Right lung (tissue), 5 donors: ENCODE measurements around the gene MSI1. TPM values are rescaled to one million over a fixed set of nuclear protein-coding genes. Genes with fewer than 3 reads are reported as not detected.
A peak's percentile ranks its signal among the peaks of the same experiment; 100 is the strongest.

Experiments used
- DNase-seq, 2 donors: peaks; one replicate each; pipeline ENCODE4 v3.0.0-alpha.2; 2013
- polyA plus RNA-seq, 5 donors: library from polyadenylated mRNA; unstranded; fragments of 120-200 nt; gene quantifications; one replicate each; pipeline versions ENCODE4 v1.2.1 to v1.2.3, GENCODE V29; 2013; ENCODE audit warnings: inconsistent platforms in 1 of 5, low replicate concordance in 1 of 5; ENCODE audit not compliant: insufficient read length in 5 of 5, insufficient read depth in 1 of 5

The MSI1 gene
- polyA plus RNA-seq, 5 donors = 11.2 to 18.8 (median 16.4) TPM

DNA sequence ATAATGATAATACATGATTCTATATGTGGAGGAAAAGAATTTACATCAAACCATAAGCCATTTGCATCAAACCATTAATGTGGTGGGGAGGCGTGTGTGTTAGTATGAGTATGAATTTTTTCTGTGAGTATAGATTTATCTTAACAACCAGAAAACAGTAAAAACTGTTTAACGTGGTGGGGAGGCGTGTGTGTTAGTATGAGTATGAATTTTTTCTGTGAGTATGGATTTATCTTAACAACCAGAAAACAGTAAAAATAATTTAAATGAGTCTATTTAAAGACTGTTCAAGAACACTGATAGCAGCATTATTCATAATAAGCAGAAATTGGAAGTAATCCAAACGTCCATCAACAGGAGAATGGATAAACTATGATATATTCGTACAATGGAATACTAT is 9.1 kb upstream of the MSI1 start:
- no peak for DNase-seq

DNA sequence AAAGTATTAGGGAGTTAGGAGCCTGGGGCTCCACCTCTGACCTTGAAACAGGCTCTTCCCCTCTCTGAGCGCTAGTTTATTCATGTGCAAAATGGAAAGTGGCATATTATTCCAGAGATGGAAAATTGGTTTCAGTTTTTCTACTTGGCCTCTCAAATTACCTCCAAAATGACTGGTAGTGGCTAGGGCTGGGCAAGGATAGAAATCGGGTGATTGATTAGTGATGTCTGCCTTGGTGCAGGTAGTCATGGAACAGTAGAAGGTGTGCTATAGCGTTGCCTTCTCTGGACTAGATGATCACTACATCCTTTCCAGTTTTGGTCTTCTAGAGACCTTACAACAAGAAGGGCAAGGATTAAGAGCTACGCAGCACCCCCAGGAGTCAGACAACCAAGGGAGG is 8.6 kb upstream of the MSI1 start:
- no peak for DNase-seq

GRCh38 chr12:120376934-120377572 is 8.1 kb upstream of the MSI1 start:
- no peak for DNase-seq

GRCh38 chr12:120376416-120376815 is 7.5 kb upstream of the MSI1 start:
- DNase-seq = no peak

- DNase-seq = no peak
Observed at GRCh38 chr12:120376009-120376408, 7.0 kb upstream of the MSI1 start.

DNA sequence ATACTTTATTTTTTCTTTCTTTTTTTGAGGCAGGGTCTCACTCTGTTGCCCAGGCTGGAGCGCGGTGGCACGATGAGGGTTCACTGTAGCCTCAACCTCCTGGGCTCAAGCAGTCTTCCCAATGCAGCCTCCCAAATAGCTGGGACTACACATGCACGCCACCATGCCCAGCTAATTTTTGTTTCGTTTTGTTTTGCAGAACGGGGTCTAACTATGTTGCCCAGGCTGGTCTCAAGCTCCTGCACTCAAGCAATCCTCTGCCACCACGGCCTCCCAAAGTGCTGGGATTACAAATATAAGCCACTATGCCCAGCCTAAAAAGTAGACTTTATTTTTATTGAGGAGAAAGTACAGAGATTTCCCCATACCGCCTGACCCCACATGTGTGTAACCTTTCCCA is 4.7 kb upstream of the MSI1 start:
- DNase-seq = no peak

DNA sequence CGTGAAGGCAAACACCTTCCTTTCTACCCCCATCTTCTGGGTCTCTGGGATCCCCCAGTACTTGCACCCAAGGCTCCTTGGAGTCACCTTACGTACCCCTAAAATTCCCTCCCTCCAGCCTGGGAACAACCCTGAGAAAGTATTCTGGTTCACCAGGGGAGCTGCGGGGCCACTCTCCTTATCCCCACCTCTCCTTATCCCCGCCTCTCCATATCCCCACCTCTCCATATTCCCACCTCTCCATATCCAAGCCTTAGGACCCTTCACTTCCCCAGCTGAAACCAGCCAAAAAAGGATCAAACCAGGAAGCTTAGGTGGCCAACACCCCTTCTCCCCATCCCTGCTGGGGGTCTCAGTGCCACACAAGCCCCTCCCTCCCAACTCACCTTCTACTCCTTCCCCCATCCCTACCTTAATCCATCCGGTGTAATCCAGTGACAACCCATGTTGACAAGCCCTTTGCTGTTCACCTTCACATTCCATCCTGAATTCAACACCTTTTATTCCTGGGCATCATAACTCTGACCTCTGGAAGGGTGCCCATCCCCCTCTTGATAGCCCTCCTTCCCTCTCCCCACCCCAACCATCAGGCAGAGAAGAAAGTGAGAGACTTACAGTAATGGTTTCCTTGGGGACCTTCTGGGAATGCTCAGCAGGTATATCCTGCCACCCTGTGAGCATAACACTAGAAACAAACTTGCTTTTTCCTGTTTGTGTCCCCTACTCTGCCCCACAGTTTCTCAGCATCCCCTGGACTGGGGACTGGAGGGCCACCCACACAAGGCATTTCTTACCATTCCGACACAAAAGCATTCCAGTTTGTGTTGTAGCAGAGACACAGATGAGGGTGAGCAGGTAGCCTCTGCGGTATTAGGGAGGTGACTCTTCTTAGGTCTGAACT is 1.6 kb upstream of the MSI1 start:
- DNase-seq = no peak

GRCh38 chr12:120369603-120370342 is 809 bp upstream of the MSI1 start:
- no peak for DNase-seq

GRCh38 chr12:120367924-120368788 is 808 bp downstream of the MSI1 start:
- no peak for DNase-seq

- no peak for DNase-seq
Observed at GRCh38 chr12:120367233-120367923, 1.6 kb downstream of the MSI1 start.

- no peak for DNase-seq
Observed at GRCh38 chr12:120366845-120367232, 2.1 kb downstream of the MSI1 start.

DNA sequence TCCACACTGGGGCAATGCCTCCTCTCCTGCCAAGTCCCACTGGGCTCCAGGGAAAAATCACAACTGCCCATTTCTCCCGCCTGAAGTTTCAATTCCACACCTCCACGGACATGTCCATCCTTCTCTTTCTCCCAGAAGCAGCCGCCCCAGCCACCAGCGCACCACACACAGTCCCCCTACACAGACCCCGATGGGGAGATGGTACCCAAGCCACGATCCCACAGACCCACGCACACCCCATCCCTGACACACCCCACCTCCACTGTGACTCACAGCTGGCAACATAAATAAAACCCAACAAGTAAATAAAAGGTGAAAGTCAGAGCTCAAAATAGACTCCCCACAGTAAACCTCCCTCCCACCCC is 2.6 kb downstream of the MSI1 start:
- DNase-seq = no peak

GRCh38 chr12:120365675-120366340 is 3.2 kb downstream of the MSI1 start:
- no peak for DNase-seq

GRCh38 chr12:120364487-120364886 is 4.5 kb downstream of the MSI1 start:
- no peak for DNase-seq

- no peak for DNase-seq
Observed at GRCh38 chr12:120363274-120363855, 5.6 kb downstream of the MSI1 start.

- no peak for DNase-seq
Observed at GRCh38 chr12:120362516-120363273, 6.3 kb downstream of the MSI1 start.

GRCh38 chr12:120361506-120362208 is 7.3 kb downstream of the MSI1 start:
- peak; percentile 89 to 90 for DNase-seq

GRCh38 chr12:120359128-120359527 is 9.8 kb downstream of the MSI1 start:
- no peak for DNase-seq
